Measurements from ENCODE around the gene FAM53A. TPM values are rescaled to one million over a fixed set of nuclear protein-coding genes. Genes with fewer than 3 reads are reported as not detected.

Gene FAM53A
- total and polyA plus RNA-seq, 10 of the 15 experiments (the other 5 are each of a cell fraction or from before 2014, with no cell fraction given): 0.02 to 0.87 (median 0.38) TPM; not detected in 2

Small RNA genes lying within 50 kb of the gene (small RNA-seq; reads per million reads assigned to genes)
- not detected for gene RF00019

Other genes starting within 250 kb of the FAM53A start
- 185 and 205 TPM in 2 replicates for gene SLBP, start 28.0 kb upstream of the FAM53A start, total RNA-seq (2014; rRNA removed)
- 138 and 147 TPM in 2 replicates for gene SLBP, start 28.0 kb upstream of the FAM53A start, total RNA-seq (2014; rRNA removed; fragmentation: Illumina TruSeq; extraction: Trizol)
- gene SLBP, start 28.0 kb upstream of the FAM53A start, total RNA-seq (2021): 111 and 114 TPM in 2 replicates
- gene SLBP, start 28.0 kb upstream of the FAM53A start, polyA plus RNA-seq (2011; rRNA removed): 168 and 247 TPM in 2 replicates
- 206 and 227 TPM in 2 replicates for gene SLBP, start 28.0 kb upstream of the FAM53A start, polyA plus RNA-seq (2014; fragmentation: Illumina TruSeq; extraction: Trizol)
- 100 to 1,000 TPM in 1 of 2 experiments, 10 to 100 TPM in 1; 94.4 to 101 TPM for gene SLBP, start 28.0 kb upstream of the FAM53A start, polyA plus RNA-seq (2014; fragmentation: Nextera tagmentation; extraction: Ambion mirVana)
- 142 and 148 TPM in 2 replicates for gene SLBP, start 28.0 kb upstream of the FAM53A start, polyA plus RNA-seq (2014; rRNA removed)
- gene SLBP, start 28.0 kb upstream of the FAM53A start, polyA plus RNA-seq (2016; fragmentation: Nextera tagmentation; extraction: Ambion mirVana): 100 to 1,000 TPM; 277 to 278 TPM
- gene TMEM129, start 37.0 kb upstream of the FAM53A start, total RNA-seq (2014; rRNA removed): 18.4 and 20.9 TPM in 2 replicates
- gene TMEM129, start 37.0 kb upstream of the FAM53A start, total RNA-seq (2014; rRNA removed; fragmentation: Illumina TruSeq; extraction: Trizol): 7.7 and 9.0 TPM in 2 replicates
- gene TMEM129, start 37.0 kb upstream of the FAM53A start, total RNA-seq (2021): 19.3 and 20.4 TPM in 2 replicates
- gene TMEM129, start 37.0 kb upstream of the FAM53A start, polyA plus RNA-seq (2011; rRNA removed): 4.0 and 8.6 TPM in 2 replicates
- 2.1 and 7.2 TPM in 2 replicates for gene TMEM129, start 37.0 kb upstream of the FAM53A start, polyA plus RNA-seq (2014; fragmentation: Illumina TruSeq; extraction: Trizol)
- gene TMEM129, start 37.0 kb upstream of the FAM53A start, polyA plus RNA-seq (2014; fragmentation: Nextera tagmentation; extraction: Ambion mirVana): under 1 TPM; 0.19 to 0.46 TPM
- 24.9 and 25.1 TPM in 2 replicates for gene TMEM129, start 37.0 kb upstream of the FAM53A start, polyA plus RNA-seq (2014; rRNA removed)
- 10 to 100 TPM; 17.3 to 23.2 TPM for gene TMEM129, start 37.0 kb upstream of the FAM53A start, polyA plus RNA-seq (2016; fragmentation: Nextera tagmentation; extraction: Ambion mirVana)
- 48.1 and 66.7 TPM in 2 replicates for gene TACC3, start 37.2 kb upstream of the FAM53A start, total RNA-seq (2014; rRNA removed)
- 44.5 and 48.6 TPM in 2 replicates for gene TACC3, start 37.2 kb upstream of the FAM53A start, total RNA-seq (2014; rRNA removed; fragmentation: Illumina TruSeq; extraction: Trizol)
- 120 and 121 TPM in 2 replicates for gene TACC3, start 37.2 kb upstream of the FAM53A start, total RNA-seq (2021)
- 29.0 and 39.7 TPM in 2 replicates for gene TACC3, start 37.2 kb upstream of the FAM53A start, polyA plus RNA-seq (2011; rRNA removed)
- gene TACC3, start 37.2 kb upstream of the FAM53A start, polyA plus RNA-seq (2014; fragmentation: Illumina TruSeq; extraction: Trizol): 77.1 and 99.7 TPM in 2 replicates
- gene TACC3, start 37.2 kb upstream of the FAM53A start, polyA plus RNA-seq (2014; fragmentation: Nextera tagmentation; extraction: Ambion mirVana): 1 to 10 TPM; 2.8 to 8.1 TPM
- gene TACC3, start 37.2 kb upstream of the FAM53A start, polyA plus RNA-seq (2014; rRNA removed): 79.9 and 99.2 TPM in 2 replicates
- gene TACC3, start 37.2 kb upstream of the FAM53A start, polyA plus RNA-seq (2016; fragmentation: Nextera tagmentation; extraction: Ambion mirVana): 100 to 1,000 TPM; 103 to 115 TPM
- gene FGFR3, start 109.0 kb upstream of the FAM53A start, total RNA-seq (2014; rRNA removed): 0.05 TPM in 1 of 2 replicates, not detected in the other
- gene FGFR3, start 109.0 kb upstream of the FAM53A start, total RNA-seq (2014; rRNA removed; fragmentation: Illumina TruSeq; extraction: Trizol): not detected in 2 replicates
- gene FGFR3, start 109.0 kb upstream of the FAM53A start, total RNA-seq (2021): 0.33 and 0.37 TPM in 2 replicates
- gene FGFR3, start 109.0 kb upstream of the FAM53A start, polyA plus RNA-seq (2011; rRNA removed): 0.01 and 0.05 TPM in 2 replicates
- not detected in 2 replicates for gene FGFR3, start 109.0 kb upstream of the FAM53A start, polyA plus RNA-seq (2014; fragmentation: Illumina TruSeq; extraction: Trizol)
- not detected for gene FGFR3, start 109.0 kb upstream of the FAM53A start, polyA plus RNA-seq (2014; fragmentation: Nextera tagmentation; extraction: Ambion mirVana)
- 0.26 TPM in 1 of 2 replicates, not detected in the other for gene FGFR3, start 109.0 kb upstream of the FAM53A start, polyA plus RNA-seq (2014; rRNA removed)
- gene FGFR3, start 109.0 kb upstream of the FAM53A start, polyA plus RNA-seq (2016; fragmentation: Nextera tagmentation; extraction: Ambion mirVana): under 1 TPM in 1 of 2 experiments, not detected in 1; 0.11 TPM
- gene LETM1, start 171.8 kb upstream of the FAM53A start, total RNA-seq (2014; rRNA removed): 50.4 and 57.8 TPM in 2 replicates
- 23.9 and 24.4 TPM in 2 replicates for gene LETM1, start 171.8 kb upstream of the FAM53A start, total RNA-seq (2014; rRNA removed; fragmentation: Illumina TruSeq; extraction: Trizol)
- gene LETM1, start 171.8 kb upstream of the FAM53A start, total RNA-seq (2021): 59.6 and 65.2 TPM in 2 replicates
- 9.6 and 18.4 TPM in 2 replicates for gene LETM1, start 171.8 kb upstream of the FAM53A start, polyA plus RNA-seq (2011; rRNA removed)
- gene LETM1, start 171.8 kb upstream of the FAM53A start, polyA plus RNA-seq (2014; fragmentation: Illumina TruSeq; extraction: Trizol): 8.5 and 18.5 TPM in 2 replicates
- 1 to 10 TPM; 2.6 to 4.0 TPM for gene LETM1, start 171.8 kb upstream of the FAM53A start, polyA plus RNA-seq (2014; fragmentation: Nextera tagmentation; extraction: Ambion mirVana)
- 36.0 and 46.4 TPM in 2 replicates for gene LETM1, start 171.8 kb upstream of the FAM53A start, polyA plus RNA-seq (2014; rRNA removed)
- gene LETM1, start 171.8 kb upstream of the FAM53A start, polyA plus RNA-seq (2016; fragmentation: Nextera tagmentation; extraction: Ambion mirVana): 10 to 100 TPM; 37.3 to 39.4 TPM
- 72.5 and 73.1 TPM in 2 replicates for gene NSD2, start 187.1 kb upstream of the FAM53A start, total RNA-seq (2014; rRNA removed)
- 71.4 and 74.7 TPM in 2 replicates for gene NSD2, start 187.1 kb upstream of the FAM53A start, total RNA-seq (2014; rRNA removed; fragmentation: Illumina TruSeq; extraction: Trizol)
- gene NSD2, start 187.1 kb upstream of the FAM53A start, total RNA-seq (2021): 137 and 139 TPM in 2 replicates
- gene NSD2, start 187.1 kb upstream of the FAM53A start, polyA plus RNA-seq (2011; rRNA removed): 44.9 and 50.2 TPM in 2 replicates
- gene NSD2, start 187.1 kb upstream of the FAM53A start, polyA plus RNA-seq (2014; fragmentation: Illumina TruSeq; extraction: Trizol): 83.4 and 85.0 TPM in 2 replicates
- 1 to 10 TPM; 8.6 to 9.3 TPM for gene NSD2, start 187.1 kb upstream of the FAM53A start, polyA plus RNA-seq (2014; fragmentation: Nextera tagmentation; extraction: Ambion mirVana)
- 72.6 and 74.8 TPM in 2 replicates for gene NSD2, start 187.1 kb upstream of the FAM53A start, polyA plus RNA-seq (2014; rRNA removed)
- 10 to 100 TPM; 42.2 to 62.0 TPM for gene NSD2, start 187.1 kb upstream of the FAM53A start, polyA plus RNA-seq (2016; fragmentation: Nextera tagmentation; extraction: Ambion mirVana)

All from GM12878 (cell line).